A549 treated with Hydrocortisone at 1 μM for 4 hours (cell line): ENCODE data around the gene SYNE3. TPM values are rescaled to one million over a fixed set of nuclear protein-coding genes. Genes with fewer than 3 reads are reported as not detected.

ENCODE experiments used
- total RNA-seq: library from RNA; stranded (reverse); fragments of 200-300 nt; extraction: Qiagen RNA extraction; gene quantifications from 5 replicates; pipeline ENCODE4 v1.2.3, GENCODE V29; 2022

Gene SYNE3, protein sequence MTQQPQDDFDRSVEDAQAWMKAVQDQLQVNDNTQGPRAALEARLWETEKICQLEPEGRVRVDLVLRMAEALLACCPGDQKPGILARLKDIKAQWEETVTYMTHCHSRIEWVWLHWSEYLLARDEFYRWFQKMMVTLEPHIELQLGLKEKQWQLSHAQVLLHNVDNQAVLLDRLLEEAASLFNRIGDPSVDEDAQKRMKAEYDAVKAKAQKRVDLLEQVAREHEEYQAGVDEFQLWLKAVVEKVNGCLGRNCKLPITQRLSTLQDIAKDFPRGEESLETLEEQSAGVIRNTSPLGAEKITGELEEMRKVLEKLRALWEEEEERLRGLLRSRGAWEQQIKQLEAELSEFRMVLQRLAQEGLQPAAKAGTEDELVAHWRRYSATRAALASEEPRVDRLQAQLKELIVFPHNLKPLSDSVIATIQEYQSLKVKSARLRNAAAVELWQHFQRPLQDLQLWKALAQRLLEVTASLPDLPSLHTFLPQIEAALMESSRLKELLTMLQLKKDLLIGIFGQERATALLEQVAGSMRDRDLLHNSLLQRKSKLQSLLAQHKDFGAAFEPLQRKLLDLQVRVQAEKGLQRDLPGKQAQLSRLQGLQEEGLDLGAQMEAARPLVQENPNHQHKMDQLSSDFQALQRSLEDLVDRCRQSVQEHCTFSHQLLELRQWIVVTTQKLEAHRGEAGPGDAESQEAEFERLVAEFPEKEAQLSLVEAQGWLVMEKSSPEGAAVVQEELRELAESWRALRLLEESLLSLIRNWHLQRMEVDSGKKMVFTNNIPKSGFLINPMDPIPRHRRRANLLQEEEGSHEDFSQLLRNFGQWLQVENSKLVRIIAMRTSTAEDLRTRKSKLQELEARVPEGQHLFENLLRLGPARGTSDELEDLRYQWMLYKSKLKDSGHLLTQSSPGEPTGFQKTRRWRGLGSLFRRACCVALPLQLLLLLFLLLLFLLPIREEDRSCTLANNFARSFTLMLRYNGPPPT
- total RNA-seq: 0.32 to 0.93 TPM (median 0.58 TPM) in 5 replicates

DNA sequence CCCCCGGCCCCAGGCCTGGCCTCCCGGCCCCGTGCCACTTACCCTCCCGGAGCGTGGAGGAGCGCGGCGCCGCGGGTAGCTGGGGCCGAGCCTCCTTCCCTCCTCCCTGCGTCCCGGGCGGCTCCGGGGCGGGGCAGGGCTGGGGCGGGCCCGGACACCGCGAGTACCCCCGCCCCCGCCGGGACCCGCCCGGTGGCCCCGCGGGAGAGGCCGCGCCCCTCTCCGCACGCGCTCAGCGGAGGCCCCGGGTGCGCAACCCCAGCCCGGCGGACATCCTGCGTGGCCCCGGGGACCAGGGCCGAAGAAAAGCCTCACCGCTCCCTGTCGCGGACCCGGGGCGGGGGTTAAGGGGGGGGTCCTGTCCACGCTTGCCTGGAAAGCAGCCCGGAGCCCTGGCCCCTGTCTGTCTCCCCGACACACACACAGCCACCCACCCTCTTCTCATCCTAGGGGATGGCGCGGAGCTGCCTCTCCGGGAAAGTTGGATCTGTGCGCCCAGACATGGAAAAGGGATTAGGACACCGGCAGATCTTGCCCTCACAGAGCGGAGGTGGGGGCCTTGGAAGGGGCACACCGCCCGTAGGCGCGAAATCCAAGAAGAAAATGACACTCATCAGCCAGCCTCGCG lies at the start of gene SYNE3:
Gene SYNE3 (minus strand): TSS at position 97 of the 628 bp plus-strand sequence. CDS start 40,829 bp downstream, outside the sequence.

DNA sequence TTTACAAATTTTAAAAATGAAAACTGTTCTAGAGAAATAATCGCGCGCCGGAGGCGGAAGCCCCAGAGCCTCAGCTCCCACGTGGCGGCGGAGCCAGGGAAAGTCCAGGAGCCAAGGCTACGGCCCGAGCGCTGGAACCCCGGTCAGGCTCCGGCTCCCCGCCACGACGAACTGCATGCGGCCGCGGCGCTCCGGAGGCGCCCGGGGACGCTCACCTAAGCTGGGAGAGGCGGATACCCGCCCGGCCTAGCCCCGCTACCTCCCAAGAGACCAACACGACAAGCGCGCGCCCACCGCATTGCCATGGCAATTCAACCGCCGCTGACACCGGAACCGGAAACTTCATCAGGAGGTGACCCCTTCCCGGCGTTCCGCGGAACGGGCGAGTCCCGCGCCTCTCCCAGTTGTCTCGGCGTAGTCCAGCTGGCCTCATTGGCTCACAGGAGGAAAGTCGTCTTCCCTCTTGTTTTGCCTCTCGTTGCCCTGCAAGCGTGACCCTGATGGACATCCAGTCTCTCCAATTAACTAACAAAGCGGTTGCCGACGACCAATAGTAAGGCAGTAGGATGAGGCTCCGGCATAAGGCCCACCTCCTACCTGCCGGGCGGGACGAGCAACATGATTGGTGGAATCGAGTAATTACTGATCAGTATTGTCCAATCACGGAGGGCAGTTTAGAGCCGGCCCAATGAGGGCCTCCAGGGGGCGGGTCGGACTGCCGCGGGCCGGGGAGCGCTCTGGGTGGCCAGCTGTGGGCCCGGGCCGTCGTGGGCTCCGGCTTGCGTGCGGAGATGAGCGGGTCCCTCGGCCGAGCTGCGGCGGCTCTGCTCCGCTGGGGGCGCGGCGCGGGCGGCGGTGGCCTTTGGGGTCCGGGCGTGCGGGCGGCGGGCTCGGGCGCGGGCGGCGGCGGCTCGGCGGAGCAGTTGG lies 18.1 kb upstream of the SYNE3 start, which contains the start of gene GLRX5:
Gene GLRX5 (plus strand): TSS at position 752 of the 927 bp plus-strand sequence. CDS start 40 bp downstream, at position 792.

Other genes starting within 250 kb of the SYNE3 start
- 5.0 to 7.4 TPM (median 6.0 TPM) in 5 replicates for gene CLMN, start 196.7 kb downstream of the SYNE3 start, total RNA-seq
- gene GLRX5, start 18.4 kb upstream of the SYNE3 start, total RNA-seq: 49.4 to 75.3 TPM (median 69.8 TPM) in 5 replicates
- gene TCL1B, start 169.8 kb upstream of the SYNE3 start, total RNA-seq: not detected in 5 replicates
- gene TCL1A, start 197.5 kb upstream of the SYNE3 start, total RNA-seq: not detected in 5 replicates